Measurements from ENCODE around the gene RDM1. TPM values are rescaled to one million over a fixed set of nuclear protein-coding genes. Genes with fewer than 3 reads are reported as not detected.

The RDM1 gene
- total RNA-seq, 1 donor from 2014 or later = 1.7 TPM

DNA sequence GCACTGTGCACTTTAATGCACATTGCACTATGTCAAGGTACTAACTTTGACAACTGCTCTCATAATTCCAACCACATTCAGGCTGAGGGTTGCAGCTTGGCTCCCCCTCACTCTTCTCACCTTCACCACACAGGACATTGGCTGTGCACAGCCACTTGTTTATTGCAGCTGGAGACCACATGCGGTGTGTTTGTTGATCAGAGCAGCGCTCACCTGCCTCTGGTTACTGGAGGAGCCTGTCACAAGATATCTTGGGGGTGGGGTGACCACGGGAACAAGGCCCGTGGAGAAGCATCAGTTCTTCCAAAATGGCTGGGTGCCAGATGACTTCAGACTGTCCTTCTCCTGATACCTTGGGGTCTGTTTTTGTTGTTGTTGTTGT is 39.8 kb downstream of the RDM1 start:
- Mint-ChIP-seq H3K4me1 (ENCODE audit: low read depth) (peaks cover 63% of the 10 kb centered on the region), H3K36me3 (ENCODE audit: low read depth) (peaks cover 3% of the 10 kb centered on the region), H3K4me3 (peak overlapping the region; percentile 19), H3K9me3 (peaks cover 4% of the 10 kb centered on the region), H3K27ac (peak overlapping the region; percentile 94), H3K27me3 (ENCODE audit: insufficient read depth) (no peaks in the 10 kb centered on the region)
- DNase-seq (ENCODE audit: low spot score) = peak; percentile 80
- intact Hi-C loops (cut with micrococcal nuclease) = loop anchor here (5.0 to 10.0 kb wide), 2 partner anchors 182 to 1954 kb away; no protein-coding TSS in a partner anchor

DNA sequence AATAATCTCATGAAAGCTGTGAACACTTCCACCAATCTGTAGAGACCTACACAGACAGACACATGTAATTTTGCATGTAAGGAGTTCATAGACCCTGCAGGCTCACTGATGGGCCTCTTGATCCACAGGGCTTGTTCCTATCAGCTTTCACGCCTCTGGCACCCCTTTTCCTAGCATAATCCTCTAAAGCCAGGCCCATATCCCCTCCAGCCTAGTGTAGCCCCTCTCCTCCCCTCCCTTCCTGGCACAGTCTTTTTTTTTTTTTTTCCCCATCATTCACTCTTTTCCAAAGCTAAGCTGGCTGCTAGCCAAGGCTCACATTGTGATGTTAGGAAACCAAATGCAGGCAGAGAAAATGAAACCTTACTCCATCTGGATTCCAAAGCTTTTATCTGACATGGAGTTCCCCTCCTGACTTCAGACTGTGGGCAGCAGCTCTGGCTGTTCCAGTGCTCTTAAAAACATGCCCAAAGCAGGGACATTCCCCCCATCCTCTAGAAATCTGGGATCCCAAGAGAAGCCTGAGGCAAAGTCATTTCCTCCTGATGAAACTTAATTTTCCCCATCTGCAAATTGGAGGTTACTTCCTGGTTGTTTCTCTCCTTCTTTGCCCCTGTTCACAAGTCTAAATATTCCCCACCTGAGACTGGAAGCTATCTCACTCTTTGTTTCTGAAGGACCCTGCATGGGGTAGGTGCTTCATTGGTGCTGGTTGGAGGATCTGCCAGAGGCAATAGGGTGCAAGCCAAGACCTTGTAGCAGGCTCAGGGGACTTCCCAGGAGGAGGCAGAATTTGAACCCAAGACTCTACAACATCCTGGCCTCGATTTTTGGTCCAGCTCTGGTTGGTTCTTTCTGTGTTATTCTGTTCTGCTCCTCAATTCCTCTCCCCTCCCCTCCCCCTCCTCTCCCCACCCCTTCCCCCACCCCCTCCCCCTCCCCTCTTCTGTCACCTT is 40.5 kb downstream of the RDM1 start:
- H3K4me3 Mint-ChIP-seq = peak overlapping the region; percentile 66
- peaks cover 56% of the 10 kb centered on the region for H3K4me1 Mint-ChIP-seq (ENCODE audit: low read depth)
- no peak for DNase-seq (ENCODE audit: low spot score)
- peak overlapping the region; percentile 94 for H3K27ac Mint-ChIP-seq
- peaks cover 3% of the 10 kb centered on the region for H3K36me3 Mint-ChIP-seq (ENCODE audit: low read depth)
- no peaks in the 10 kb centered on the region for H3K27me3 Mint-ChIP-seq (ENCODE audit: insufficient read depth)
- intact Hi-C loops (cut with micrococcal nuclease) = loop anchor here (1.0 to 10.0 kb wide), 7 partner anchors 8 to 1955 kb away; partner anchors contain the start of genes CCL5 and RDM1
- peaks cover 4% of the 10 kb centered on the region for H3K9me3 Mint-ChIP-seq

DNA sequence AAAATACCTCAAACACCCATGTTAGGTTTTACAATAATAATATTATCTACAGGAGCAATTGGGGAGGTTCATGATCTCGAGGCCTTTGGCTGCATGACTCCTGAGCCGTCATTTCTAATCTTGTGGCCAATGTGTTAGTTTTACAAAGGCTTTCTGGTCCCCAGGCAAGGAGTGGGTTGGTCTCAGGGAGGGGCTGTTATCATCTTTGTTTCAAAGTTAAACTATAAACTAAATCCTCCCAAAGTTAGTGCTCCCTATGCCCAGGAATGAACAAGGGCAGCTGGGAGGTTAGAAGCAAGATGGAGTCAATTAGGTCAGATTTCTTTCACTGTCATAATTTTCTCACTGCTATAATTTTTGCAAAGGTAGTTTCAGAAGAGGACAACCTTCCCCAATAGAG is 41.3 kb downstream of the RDM1 start:
- peaks cover 4% of the 10 kb centered on the region for H3K9me3 Mint-ChIP-seq
- peaks cover 3% of the 10 kb centered on the region for H3K36me3 Mint-ChIP-seq (ENCODE audit: low read depth)
- H3K4me3 Mint-ChIP-seq = no peak overlapping the region
- intact Hi-C loops (cut with micrococcal nuclease) = loop anchor here (1.0 to 10.0 kb wide), 5 partner anchors 9 to 1504 kb away; partner anchors contain the start of genes CCL5 and RDM1
- H3K4me1 Mint-ChIP-seq (ENCODE audit: low read depth) = peaks cover 54% of the 10 kb centered on the region
- H3K27ac Mint-ChIP-seq = peak overlapping the region; percentile 27
- H3K27me3 Mint-ChIP-seq (ENCODE audit: insufficient read depth) = no peaks in the 10 kb centered on the region
- DNase-seq (ENCODE audit: low spot score) = no peak

DNA sequence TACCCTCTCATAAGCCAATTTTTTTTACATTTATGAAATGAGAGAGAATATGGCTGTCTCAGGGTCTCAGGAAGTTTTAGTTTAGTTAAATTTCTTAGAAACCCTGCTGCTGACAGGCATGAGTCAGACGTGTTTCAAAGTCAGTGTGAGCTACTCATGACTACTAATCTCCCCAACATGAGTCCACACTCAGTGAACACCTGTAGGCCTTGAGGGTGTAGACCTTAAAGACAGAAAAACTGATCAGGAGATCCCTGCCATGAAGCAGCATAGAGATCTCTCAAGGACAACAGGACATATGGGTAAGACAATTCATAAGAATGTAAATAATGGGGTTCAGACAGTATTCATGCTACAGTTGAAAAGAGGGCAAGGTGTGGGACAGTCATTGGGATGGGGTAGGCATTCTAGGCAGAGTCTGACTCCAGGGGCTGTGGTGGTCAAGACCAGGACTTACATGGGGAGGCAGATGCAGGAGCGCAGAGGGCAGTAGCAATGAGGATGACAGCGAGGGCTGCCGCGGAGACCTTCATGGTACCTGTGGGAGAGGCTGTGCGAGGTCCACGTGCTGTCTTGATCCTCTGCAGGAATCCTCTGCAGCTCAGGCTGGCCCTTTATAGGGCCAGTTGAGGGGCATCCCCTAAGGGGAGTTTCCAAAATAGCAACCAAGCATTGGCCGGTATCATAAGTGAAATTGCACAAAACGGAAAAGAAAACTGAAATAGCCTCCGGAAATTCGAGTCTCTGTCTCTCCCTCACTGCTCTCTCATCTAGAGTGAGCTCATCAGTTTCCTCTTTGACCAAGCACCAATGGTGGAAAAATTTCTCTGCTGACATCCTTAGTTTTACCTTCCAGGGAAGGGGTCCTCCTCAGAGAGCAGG is 50.6 kb downstream of the RDM1 start, which contains the start of gene CCL5:
Gene CCL5, minus strand, starts transcription at position 588 of the 882 bp plus-strand sequence.
- Mint-ChIP-seq H3K27ac (peak within 1 kb of the TSS; percentile 99), H3K27me3 (ENCODE audit: insufficient read depth) (no peaks in the 10 kb centered on the region), H3K9me3 (no peaks in the 10 kb centered on the region), H3K4me3 (peak within 1 kb of the TSS; percentile 86), H3K4me1 (ENCODE audit: low read depth) (peaks cover 57% of the 10 kb centered on the region), H3K36me3 (ENCODE audit: low read depth) (peaks cover 18% of the 10 kb centered on the region)
- peak; percentile 66 for DNase-seq (ENCODE audit: low spot score)
- intact Hi-C loops (cut with micrococcal nuclease) = loop anchor here (1.0 to 10.0 kb wide), 6 partner anchors 9 to 1495 kb away; partner anchors contain the start of genes CCL3 and RDM1

DNA sequence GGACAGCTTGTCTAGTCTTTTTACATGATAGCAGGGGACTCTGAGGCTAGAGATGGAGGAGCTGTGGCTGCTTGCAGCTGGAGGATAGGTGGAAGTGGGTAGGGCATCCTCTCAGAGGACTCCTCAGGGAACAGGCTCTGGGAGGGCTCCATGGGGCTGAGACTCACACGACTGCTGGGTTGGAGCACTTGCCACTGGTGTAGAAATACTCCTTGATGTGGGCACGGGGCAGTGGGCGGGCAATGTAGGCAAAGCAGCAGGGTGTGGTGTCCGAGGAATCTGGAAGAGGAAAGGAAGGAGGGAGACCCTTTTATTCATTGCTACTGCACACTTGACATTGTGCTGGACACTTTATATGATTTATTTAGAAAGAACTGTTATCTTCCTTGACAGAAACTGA is 52.2 kb downstream of the RDM1 start:
- Mint-ChIP-seq H3K36me3 (ENCODE audit: low read depth) (peaks cover 21% of the 10 kb centered on the region), H3K4me3 (peak overlapping the region; percentile 70), H3K27ac (peak overlapping the region; percentile 49), H3K4me1 (ENCODE audit: low read depth) (peaks cover 58% of the 10 kb centered on the region), H3K9me3 (no peaks in the 10 kb centered on the region), H3K27me3 (ENCODE audit: insufficient read depth) (no peaks in the 10 kb centered on the region)
- DNase-seq (ENCODE audit: low spot score) = no peak
- intact Hi-C loops (cut with micrococcal nuclease) = loop anchor here (5.0 kb wide), 1 partner anchor 194 kb away; no protein-coding TSS in a partner anchor

DNA sequence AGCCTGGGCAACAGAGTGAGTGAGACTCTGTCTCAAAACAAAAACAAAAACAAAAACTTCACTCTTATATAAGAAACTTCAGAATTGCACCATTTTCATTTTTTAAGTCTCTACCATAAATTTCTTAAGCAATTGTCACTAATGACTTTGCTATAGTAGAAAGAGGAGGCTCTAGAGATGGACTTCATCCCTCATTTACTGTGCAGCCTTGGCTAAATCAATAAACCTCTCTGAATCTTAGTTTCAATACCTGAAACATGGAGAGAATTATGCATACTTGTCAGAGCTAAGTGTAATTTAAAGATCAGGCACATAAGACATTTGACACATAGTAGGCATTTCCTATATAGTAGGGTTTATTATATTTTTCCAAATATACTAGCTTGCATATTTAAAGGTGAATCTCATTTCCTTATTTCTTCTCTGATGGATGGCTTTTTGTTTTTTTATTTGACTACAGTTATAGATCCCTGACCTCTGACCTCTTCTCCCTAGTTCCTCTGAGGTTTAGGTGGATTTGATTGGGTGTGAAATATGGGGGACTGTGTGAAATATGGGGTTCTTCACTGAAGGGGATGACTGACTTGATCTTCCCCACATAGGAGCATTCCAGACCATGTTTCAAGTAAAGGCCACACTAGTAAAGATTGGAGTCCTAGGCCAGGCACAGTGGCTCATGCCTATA is 53.1 kb downstream of the RDM1 start:
- Mint-ChIP-seq H3K27me3 (ENCODE audit: insufficient read depth) (no peaks in the 10 kb centered on the region), H3K36me3 (ENCODE audit: low read depth) (peaks cover 22% of the 10 kb centered on the region), H3K27ac (no peak overlapping the region), H3K4me3 (no peak overlapping the region), H3K9me3 (no peaks in the 10 kb centered on the region), H3K4me1 (ENCODE audit: low read depth) (peaks cover 60% of the 10 kb centered on the region)
- intact Hi-C loops (cut with micrococcal nuclease) = loop anchor here (5.0 kb wide), 1 partner anchor 195 kb away; no protein-coding TSS in a partner anchor
- DNase-seq (ENCODE audit: low spot score) = no peak

DNA sequence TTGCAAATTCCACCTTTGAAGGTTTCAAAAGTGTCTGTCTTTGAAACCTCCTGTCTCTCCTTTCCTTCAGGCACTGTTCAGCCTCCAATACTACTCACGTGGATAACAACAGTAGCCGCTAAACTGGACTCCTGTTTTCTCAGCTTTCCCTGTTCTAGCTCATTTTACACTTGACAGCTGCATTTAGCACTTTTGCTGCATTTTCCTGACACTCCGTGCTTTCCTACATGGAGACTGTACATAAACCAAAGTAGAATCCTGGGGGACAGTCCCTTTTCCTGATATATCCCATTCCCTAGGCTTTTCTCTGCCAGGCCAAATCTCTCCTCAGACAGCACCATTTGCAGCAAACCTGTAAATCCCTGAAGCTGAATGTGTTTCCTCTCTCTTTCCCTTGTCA is 54.0 kb downstream of the RDM1 start:
- DNase-seq (ENCODE audit: low spot score) = no peak
- Mint-ChIP-seq H3K27me3 (ENCODE audit: insufficient read depth) (no peaks in the 10 kb centered on the region), H3K4me3 (peak overlapping the region; percentile 8), H3K4me1 (ENCODE audit: low read depth) (peaks cover 66% of the 10 kb centered on the region), H3K9me3 (no peaks in the 10 kb centered on the region), H3K36me3 (ENCODE audit: low read depth) (peaks cover 26% of the 10 kb centered on the region), H3K27ac (no peak overlapping the region)
- intact Hi-C loops (cut with micrococcal nuclease) = loop anchor here (5.0 kb wide), 1 partner anchor 196 kb away; no protein-coding TSS in a partner anchor

DNA sequence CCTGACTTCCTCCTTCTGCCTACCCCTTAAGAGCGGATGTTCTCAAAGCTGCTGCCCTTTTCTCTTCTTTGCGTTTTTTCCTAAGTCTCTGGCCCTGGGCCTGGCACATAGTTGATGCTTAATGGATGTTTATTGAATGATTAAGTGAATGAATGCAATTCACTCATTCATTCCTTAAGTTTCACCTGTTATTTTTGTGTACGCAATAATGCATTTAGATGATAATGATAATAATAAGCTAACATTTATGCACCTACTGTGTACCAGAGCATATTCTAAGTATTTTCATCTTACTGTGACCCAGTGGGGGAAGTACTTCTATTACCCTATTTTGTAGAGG is 54.8 kb downstream of the RDM1 start:
- Mint-ChIP-seq H3K27me3 (ENCODE audit: insufficient read depth) (no peaks in the 10 kb centered on the region), H3K4me3 (peak overlapping the region; percentile 23), H3K36me3 (ENCODE audit: low read depth) (peaks cover 26% of the 10 kb centered on the region), H3K27ac (peak overlapping the region; percentile 61), H3K4me1 (ENCODE audit: low read depth) (peaks cover 68% of the 10 kb centered on the region), H3K9me3 (no peaks in the 10 kb centered on the region)
- intact Hi-C loops (cut with micrococcal nuclease) = loop anchor here (5.0 kb wide), 1 partner anchor 197 kb away; no protein-coding TSS in a partner anchor
- DNase-seq (ENCODE audit: low spot score) = no peak

DNA sequence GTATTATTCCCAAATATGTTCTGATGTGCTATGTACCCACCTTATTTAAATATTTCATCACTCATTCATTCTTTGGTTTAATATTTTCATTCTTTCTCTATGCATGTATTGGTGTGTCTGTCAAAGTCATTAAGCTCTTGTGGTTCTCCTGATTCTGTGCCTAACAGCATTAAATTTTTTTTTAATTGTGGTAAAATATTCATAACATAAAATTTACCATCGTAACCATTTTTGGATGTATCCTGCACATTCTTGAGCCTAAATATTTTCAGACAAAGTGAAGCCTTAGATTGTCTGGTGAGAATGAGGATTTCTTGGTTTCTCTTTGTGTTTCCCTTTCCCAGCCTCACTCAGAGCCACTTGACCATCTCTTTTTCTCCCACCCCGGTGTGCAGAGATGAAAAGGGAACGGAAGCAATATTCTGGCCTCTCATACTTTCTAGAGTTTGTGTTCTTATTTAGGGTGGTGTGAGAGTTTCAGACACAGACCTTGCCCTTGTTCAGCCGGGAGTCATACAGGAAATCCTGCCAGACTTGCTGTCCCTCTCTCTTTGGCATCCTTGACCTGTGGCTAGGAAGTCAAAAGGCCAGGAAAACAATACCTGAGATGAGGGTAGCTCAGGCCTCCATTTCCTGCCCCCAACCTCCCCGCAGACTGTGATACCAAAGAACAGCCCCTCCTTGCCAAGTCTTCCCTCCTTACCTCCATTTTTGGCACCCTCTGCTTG is 55.3 kb downstream of the RDM1 start:
- Mint-ChIP-seq H3K4me3 (peak overlapping the region; percentile 23), H3K9me3 (no peaks in the 10 kb centered on the region), H3K36me3 (ENCODE audit: low read depth) (peaks cover 24% of the 10 kb centered on the region), H3K27ac (peak overlapping the region; percentile 61), H3K4me1 (ENCODE audit: low read depth) (peaks cover 64% of the 10 kb centered on the region), H3K27me3 (ENCODE audit: insufficient read depth) (no peaks in the 10 kb centered on the region)
- DNase-seq (ENCODE audit: low spot score) = no peak
- intact Hi-C loops (cut with micrococcal nuclease) = loop anchor here (5.0 kb wide), 1 partner anchor 197 kb away; no protein-coding TSS in a partner anchor

DNA sequence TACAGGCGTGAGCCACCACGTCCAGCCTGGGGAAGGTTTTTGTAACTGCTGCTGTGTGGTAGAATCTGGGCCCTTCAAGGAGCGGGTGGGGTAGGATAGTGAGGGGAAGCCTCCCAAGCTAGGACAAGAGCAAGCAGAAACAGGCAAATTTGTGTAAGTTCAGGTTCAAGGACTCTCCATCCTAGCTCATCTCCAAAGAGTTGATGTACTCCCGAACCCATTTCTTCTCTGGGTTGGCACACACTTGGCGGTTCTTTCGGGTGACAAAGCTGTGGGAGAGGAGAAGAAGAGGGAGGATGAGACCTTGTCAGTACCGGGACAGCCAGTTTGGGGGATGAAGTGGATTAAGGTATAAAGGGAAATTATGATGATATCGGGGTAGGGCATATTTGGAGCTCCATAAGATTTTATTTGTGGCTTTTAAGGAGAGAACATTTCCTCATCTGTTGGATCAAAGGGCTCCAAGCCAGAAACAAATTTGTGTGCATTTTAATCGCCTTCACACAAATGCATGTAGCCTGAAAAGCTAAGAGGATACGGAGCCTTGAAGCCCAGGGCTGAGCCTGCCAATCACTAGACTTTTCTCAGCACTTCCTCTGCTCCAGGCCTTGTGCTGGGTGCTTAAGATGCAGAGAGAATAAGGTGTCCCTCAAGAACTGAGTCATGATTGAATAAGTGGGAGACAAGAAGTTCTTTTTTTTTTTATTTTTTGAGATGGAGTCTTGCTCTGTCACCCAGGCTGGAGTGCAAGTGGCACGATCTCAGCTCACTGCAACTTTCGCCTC is 58.2 kb downstream of the RDM1 start:
- H3K4me3 Mint-ChIP-seq = no peak overlapping the region
- no peak overlapping the region for H3K27ac Mint-ChIP-seq
- intact Hi-C loops (cut with micrococcal nuclease) = no loop called here
- no peaks in the 10 kb centered on the region for H3K27me3 Mint-ChIP-seq (ENCODE audit: insufficient read depth)
- no peak for DNase-seq (ENCODE audit: low spot score)
- H3K36me3 Mint-ChIP-seq (ENCODE audit: low read depth) = peaks cover 18% of the 10 kb centered on the region
- H3K4me1 Mint-ChIP-seq (ENCODE audit: low read depth) = peaks cover 52% of the 10 kb centered on the region
- H3K9me3 Mint-ChIP-seq = no peaks in the 10 kb centered on the region

Measured in activated T-helper 1 cell treated with anti-CD3 and anti-CD28 coated beads, Interleukin-12 subunit alpha, Interleukin-12 subunit beta, Interleukin-2, Interleukin-4 antibody, amounts not matched to agents 30 ng/mL and 10 ng/mL and 1 ng/mL, durations not matched to agents 14 hours and 24 hours and 36 hours (primary cell).